Lower leg skin (tissue), 3 donors: Measurements from ENCODE around the gene LEMD1.

Source experiments
- POLR2A ChIP-seq, 2 donors: fragments of 450-650 bp; IDR thresholded peaks; one replicate each; pipeline ENCODE4 v1.6.1; 2016 to 2017; ENCODE audit warnings: antibody characterized with exemption in 2 of 2, mild to moderate bottlenecking in 1 of 2, moderate library complexity in 1 of 2
- TF ChIP-seq, protein P1 (sequence below), 3 donors: fragments of 450-650 bp; IDR thresholded peaks; one replicate each; pipeline ENCODE4 v1.5.1; 2016; ENCODE audit warnings: antibody characterized with exemption in 3 of 3, mild to moderate bottlenecking in 3 of 3, moderate library complexity in 2 of 3

DNA sequence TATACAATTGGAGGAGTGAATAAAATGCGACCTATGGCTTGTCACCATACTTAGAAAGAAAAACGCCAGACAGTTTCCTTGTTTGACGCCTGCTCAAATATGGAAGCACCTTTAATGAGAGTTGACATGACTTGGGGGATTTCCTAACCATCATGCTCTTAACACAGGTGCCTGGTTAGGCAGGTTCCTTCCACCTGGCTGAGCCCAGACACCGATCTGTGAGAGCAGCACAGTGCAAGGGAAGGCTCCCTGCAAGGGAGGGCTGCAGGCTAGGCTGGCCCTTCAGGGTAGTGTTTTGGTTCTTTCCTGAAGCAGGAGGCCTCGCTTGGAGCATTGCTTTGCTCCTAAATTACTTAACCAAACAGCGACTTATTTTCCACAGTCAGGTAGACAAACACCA lies 40.6 kb downstream of the LEMD1 start:
- TF ChIP-seq, protein P1, sequence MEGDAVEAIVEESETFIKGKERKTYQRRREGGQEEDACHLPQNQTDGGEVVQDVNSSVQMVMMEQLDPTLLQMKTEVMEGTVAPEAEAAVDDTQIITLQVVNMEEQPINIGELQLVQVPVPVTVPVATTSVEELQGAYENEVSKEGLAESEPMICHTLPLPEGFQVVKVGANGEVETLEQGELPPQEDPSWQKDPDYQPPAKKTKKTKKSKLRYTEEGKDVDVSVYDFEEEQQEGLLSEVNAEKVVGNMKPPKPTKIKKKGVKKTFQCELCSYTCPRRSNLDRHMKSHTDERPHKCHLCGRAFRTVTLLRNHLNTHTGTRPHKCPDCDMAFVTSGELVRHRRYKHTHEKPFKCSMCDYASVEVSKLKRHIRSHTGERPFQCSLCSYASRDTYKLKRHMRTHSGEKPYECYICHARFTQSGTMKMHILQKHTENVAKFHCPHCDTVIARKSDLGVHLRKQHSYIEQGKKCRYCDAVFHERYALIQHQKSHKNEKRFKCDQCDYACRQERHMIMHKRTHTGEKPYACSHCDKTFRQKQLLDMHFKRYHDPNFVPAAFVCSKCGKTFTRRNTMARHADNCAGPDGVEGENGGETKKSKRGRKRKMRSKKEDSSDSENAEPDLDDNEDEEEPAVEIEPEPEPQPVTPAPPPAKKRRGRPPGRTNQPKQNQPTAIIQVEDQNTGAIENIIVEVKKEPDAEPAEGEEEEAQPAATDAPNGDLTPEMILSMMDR (IDR thresholded peaks at IDR 0.05) = no peak
- no peak for TF ChIP-seq POLR2A (IDR thresholded peaks at IDR 0.05)
